Cerebellar cortex (tissue), 1 donor: ENCODE results near the gene SIGLEC7.

ENCODE experiments used
- DNase-seq: peaks from one replicate; pipeline ENCODE4 v3.0.0-alpha.2; 2015; ENCODE audit warnings: low spot score

The SIGLEC7 gene

DNA sequence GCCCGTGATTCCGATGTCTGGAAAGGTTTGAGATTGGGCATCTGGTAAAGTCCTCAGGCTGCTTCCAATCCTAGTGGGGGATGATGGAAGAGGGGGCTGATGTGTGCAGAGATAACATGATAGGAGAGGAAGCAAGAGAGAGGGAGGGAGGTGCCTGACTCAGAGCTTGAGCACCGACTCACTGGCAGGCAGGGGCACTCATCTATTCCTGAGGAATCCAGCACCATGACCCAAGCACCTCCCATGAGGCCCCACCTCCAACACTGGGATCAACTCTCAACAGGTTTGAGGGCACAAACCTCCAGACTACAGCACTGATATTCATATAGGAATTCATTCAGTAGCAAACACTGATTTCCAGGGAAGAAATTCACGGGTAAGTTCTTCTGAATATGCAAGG, 23.0 kb upstream of the SIGLEC7 start:
- DNase-seq: no peak

DNA sequence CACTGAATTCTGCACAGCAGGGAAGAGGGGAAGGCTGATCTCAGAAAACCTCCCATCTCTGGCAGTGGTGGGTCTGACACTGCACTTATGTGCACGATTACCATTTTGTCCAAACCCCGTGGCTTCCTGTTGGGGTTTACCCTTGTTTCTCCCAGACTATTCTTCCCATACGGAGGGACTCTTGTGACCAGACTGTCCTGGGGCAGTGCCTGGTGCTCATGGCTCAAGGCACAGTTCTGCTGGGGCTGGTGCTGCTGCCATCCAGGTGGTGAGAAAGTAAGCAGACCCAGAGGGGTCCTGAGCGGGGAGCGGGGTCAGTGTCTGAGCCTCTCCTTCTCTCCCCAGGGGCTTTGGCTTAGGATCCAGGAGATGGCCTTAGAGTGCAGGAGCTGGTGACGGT, 22.5 kb upstream of the SIGLEC7 start:
- DNase-seq: no peak

DNA sequence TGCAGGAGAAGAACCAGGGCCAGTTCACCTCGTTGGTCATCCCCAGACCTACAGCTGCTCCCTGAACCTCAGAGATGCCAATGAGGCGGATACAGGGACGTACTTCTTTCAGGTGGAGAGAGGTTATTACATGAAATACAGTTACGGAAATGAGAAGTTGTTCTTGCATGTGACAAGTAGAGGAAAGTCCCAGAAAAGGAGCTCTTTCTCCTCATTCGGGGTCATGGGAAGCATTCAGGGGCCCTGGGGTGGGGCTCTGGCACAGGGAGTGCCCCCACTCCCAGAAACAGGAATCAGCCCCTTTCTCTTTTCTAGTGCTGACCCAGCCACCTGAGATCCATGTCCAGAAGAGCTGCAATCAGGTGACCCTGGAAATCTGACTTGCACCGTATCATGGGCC, 21.9 kb upstream of the SIGLEC7 start:
- no peak for DNase-seq

DNA sequence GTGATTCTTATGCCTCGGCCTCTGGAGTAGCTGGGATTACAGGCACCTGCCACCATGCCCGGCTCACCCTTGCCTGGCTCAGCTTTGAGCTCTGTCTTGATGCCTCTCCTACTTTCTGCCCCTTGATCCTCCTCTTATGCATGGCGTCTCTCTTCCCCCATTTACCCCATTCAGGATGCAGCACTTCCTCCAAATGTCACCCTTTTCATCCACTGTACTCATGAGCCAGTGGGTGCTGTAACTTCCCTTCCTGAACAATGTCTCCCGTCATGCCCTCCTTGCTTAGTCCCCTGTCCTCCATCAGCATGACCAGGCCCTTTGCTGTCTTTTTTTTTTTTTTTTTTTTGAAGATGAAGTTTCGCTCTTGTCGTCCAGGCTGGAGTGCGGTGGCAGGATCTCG, 20.8 kb upstream of the SIGLEC7 start:
- no peak for DNase-seq

DNA sequence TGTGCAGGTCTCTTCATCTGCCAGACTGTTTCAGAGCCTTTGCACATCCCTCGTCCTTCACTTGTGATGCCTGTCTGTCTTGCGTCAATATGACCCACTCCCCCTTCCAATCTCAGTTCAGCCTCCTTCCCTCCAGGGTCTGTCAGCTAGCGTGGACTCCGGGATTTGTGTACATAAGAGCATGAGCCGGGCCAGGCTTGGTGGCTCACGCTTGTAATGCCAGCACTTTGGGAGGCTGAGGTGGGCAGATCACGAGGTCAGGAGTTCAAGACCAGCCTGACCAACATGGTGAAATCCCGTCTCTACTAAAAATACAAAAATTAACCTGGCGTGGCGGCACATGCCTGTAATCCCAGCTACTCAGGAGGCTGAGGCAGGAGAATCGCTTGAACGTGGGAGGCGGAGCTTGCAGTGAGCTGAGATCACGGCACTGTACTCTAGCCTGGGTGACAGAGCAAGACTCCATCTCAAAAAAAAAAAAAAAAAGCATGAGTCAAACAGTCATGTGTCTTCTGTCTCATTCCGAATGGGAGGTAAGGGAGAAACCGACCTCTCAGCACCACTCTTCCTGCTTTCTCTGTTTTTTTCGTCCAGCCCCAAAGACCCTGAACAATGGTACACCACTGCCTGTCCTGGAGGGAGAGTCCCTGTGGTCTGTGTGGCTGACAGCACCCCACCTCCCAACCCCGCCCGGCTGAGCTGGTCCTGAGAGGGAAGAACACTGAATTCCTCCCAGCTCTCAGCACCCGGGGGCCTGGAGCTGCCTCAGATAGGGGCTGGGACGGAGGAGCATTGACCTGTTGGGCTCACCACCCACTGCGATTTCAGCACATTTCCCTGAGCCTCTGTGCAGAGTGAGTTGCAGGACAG, 19.8 kb upstream of the SIGLEC7 start:
- DNase-seq: no peak

DNA sequence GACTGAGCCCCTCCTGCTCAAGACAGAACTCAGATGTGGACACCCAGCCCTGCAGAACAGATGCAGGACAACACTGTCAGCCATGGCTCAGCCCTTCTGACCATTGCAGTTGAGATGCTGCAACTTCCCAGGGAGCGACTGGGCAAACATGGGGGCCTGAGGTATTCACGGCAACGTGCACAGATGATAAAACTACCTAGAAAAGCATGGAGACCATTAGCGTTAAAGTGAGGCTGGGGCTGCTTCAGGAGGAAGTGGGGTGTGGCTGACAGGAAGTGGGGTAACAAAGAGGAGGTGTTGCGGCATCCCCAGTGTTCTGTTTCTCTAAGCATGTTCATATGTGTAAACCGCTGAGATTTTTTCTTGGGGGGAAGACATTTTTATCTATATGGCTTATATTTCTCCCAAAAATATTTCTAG, 18.7 kb upstream of the SIGLEC7 start:
- no peak for DNase-seq

DNA sequence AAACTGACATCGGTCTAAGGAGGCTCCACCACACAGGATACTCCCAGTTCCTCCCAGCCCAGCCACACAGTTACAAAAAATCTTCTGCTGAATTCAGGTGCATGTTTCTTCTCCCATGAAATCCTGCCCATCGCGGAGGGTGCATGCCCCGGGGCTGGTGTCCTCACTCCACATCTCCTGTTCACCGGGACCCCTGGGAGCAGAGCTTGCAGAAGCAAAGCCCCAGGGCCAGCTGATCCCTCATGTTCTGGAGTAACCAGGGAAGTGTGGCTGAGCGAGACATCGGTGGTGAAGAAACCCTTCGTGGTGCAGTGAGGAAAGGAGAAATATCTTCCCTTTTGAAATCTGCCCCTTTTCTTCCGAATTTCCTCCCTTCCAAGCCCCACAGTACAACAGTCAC, 18.3 kb upstream of the SIGLEC7 start:
- no peak for DNase-seq

DNA sequence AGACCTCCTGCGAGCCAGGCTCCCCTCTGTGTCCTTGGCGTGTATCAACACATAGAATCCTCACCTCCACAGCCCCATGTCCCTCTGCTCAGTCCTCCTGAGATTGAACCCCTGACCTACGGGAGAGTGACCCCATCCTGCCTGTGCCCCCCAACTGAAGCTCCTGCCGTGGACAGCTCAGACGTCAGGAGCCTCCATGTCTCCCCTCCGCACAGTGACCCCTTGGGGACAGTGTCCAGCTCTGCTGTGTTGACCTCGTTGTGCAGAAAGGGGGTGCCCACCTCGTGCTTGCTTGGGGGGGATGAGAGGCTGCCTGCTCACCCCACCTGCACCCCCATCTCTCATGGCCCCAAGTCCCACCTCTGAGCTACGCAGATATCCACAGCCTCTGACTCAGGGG, 17.9 kb upstream of the SIGLEC7 start:
- no peak for DNase-seq

DNA sequence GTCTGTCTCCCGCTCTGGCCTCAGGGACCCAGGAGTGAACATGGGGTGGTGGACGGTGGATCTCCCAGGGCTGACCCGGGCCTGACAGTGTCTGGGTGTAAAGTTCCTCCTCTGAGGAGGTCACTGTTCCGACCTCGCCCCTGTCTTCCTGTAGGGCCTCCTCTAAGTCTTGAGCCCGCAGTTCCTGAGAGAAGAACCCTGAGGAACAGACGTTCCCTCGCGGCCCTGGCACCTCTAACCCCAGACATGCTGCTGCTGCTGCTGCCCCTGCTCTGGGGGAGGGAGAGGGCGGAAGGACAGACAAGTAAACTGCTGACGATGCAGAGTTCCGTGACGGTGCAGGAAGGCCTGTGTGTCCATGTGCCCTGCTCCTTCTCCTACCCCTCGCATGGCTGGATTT, 17.4 kb upstream of the SIGLEC7 start, which contains the start of gene SIGLEC9:
Gene SIGLEC9, plus strand, starts transcription at position 178 of the 400 bp plus-strand sequence. Its CDS starts 69 bp downstream, at position 247.
- no peak for DNase-seq

DNA sequence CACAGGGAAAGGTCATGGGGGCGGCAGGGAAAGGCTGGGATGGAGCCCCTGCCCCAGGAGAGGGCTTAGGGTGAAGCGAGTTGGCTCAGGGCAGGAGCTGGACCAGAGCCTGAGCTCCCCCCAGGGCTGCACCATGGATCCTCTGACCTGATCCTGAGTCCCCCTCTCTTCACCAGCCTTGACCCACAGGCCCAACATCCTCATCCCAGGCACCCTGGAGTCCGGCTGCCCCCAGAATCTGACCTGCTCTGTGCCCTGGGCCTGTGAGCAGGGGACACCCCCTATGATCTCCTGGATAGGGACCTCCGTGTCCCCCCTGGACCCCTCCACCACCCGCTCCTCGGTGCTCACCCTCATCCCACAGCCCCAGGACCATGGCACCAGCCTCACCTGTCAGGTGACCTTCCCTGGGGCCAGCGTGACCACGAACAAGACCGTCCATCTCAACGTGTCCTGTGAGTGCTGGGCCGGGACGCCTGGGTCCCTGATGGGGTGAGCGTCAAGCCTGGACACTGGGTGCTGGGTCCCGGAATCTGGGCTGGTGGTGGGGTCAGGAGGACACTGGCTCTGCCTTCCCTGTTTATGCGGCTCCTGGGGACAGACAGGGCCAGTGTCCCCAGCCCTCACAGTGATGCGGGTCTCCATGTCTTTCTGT, 16.6 kb upstream of the SIGLEC7 start:
- DNase-seq: no peak

DNA sequence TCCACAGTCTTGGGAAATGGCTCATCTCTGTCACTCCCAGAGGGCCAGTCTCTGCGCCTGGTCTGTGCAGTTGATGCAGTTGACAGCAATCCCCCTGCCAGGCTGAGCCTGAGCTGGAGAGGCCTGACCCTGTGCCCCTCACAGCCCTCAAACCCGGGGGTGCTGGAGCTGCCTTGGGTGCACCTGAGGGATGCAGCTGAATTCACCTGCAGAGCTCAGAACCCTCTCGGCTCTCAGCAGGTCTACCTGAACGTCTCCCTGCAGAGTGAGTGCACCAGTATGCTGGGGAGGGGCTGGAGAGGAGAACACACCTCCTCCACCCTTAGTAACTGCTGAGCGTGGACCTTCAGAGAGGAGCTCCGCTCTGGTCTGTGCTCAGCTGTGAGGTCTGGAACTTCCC, 15.1 kb upstream of the SIGLEC7 start:
- no peak for DNase-seq

DNA sequence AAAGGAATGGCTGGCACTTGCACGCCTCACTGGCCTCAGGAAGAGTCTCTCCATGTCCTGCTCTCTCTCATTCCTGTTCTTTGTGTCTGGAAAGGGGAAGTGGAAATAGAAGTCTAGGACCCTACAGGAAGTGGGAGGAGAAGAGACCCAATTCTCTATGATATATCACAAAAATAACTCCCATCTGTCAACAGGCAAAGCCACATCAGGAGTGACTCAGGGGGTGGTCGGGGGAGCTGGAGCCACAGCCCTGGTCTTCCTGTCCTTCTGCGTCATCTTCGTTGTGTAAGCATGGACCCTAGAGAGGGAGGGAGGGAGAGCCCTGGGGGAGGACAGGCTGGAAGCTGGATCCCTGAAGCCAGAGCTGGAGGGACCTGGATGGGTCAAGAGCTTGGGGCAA, 14.3 kb upstream of the SIGLEC7 start:
- no peak for DNase-seq

DNA sequence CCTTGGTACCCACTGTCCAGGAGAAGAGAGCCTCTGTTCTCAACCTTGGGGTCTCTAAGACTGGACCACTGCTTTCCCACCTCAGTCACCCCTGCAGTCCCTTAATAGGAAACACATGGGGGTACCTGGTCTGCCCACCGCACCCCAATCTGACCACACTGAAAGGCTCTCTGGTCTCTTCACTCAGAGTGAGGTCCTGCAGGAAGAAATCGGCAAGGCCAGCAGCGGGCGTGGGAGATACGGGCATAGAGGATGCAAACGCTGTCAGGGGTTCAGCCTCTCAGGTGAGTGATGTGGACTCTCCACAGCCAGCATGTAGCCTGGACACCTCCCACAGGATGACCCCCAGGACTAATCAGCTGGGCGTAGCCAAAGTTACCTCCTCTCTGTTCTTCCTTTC, 13.9 kb upstream of the SIGLEC7 start:
- DNase-seq: no peak

DNA sequence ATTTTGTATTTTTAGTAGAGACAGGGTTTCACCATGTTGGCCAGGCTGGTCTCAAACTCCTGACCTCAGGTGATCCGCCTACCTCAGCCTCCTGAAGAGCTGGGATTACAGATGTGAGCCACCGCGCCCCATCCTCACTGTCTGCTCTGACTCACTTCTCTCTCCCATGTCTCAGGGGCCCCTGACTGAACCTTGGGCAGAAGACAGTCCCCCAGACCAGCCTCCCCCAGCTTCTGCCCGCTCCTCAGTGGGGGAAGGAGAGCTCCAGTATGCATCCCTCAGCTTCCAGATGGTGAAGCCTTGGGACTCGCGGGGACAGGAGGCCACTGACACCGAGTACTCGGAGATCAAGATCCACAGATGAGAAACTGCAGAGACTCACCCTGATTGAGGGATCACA, 12.4 kb upstream of the SIGLEC7 start:
- no peak for DNase-seq

DNA sequence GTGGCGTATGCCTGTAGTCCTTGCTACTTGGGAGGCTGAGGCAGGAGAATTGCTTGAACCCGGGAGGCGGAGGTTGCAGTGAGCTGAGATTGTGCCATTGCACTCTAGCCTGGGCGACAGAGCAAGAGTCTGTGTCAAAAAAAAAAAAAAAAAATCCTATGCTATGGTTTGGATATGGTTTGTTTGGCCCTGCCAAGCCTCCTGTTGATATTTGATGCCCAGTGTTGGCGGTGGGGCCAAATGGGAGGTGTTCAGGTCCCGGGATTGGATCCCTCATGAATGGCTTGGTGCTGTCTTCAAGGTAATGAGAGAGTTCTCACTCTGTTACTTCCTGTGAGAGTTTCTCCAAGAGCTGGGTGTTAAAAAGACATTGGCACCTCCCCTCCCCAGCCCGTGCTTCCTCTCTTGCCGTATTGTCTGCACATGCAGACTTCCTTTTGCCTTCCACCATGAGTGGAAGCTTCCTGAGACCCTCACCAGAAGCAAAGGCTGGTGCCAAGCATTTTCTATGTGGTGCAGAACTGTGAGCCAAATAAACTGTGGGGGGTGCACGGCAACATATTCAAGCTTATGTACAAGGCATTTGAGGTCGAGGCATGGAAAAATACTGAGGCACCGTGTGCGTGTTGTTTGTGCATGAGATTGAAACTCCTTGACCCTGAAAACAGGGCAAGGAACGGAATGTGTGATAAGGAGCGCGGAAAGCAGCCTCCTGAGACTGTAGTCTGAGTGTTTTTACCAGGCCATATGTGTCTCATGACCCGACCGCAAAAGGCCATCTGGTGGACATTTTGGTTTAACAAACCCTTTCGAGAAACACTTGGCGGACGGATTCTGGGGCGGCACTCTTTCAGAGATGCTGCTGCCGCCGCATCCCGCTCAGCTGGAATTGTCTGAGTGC, 10.1 kb upstream of the SIGLEC7 start:
- DNase-seq: peak; percentile 75

DNA sequence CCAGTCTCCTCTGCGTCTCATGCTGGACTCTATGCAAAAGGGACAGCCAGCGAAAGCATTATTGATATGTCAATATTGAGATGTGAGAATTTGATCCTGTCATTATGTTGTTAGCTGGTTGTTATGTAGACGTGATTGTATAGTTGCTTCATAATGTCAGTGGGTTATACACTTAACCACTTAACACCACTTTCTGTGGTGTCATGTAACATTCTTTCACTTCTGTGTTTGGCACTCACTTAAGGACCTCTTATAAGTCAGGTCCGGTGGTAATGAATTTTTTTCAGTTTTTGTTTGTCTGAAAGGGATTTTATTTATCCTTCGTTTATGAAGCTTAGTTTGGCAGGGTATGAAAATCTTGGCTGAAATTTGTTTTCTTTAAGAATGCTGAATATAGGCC, 7.1 kb upstream of the SIGLEC7 start:
- DNase-seq: no peak

DNA sequence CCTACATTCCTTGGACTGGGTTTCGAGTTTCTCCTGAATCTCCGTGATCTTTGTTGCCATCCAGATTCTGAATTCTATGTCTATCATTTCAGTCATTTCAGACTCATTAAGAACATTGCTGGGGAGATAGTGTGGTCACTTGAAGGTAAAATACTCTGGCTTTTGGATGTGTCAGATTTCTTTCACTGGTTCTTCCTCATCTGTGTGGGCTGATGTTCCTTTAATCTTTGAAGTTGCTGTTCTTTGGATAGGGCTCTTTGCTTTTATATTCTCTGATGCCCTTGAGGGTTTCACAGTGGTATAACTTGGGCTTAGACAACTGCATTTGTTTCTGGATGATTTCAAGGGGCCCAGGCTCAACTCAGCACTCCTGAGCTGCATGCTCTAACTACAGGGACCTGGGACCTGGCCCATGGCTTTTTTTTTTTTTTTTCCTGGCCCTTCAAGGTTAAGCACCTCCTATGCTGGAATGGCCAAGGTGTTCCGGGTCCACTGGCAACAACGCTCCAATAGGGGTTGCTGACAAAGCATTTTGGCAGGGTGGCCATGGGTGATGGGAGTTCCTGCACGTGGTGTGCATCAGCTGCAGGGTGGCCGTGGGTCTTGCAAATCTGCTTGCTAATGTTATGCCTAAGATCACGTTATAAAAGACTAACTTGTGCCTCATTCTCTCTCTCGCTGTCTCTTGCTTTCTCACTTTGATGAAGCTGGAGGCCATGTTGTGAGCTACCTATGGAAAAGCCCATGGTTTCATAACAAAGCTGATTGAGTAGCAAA, 5.9 kb upstream of the SIGLEC7 start:
- no peak for DNase-seq

DNA sequence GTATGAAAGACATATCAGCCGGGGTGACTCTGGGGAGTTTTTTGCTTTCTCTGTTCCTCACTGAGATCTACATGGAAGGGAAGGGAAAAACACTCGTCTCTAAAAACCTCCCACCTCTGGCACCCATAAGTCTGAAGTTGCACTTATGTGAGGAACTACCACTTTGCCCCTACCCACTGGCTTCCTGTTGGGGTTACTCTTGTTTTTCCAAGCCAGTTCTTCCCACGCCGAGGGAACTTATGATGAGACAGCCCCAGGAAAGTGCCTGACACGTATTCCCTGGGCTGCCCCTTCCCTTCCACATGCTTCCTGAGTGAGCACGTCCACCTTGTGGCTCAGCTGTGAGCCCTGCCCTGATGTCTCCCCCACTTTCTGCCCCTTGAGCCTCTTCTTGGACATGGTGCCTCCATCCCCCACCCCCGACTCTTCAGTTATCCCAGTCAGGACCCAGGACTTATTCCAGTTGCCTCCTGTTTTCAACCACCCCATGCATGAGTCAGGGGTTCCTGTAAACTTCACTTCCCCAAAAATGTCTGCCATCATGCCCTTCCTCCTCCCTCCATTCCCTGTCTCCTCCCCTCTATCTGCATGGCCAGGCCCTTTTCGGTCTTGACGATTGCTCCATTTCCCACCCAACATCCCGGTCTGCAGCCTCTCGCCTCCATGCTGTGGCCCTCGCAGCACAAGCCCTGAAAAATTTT, 5.1 kb upstream of the SIGLEC7 start:
- no peak for DNase-seq

DNA sequence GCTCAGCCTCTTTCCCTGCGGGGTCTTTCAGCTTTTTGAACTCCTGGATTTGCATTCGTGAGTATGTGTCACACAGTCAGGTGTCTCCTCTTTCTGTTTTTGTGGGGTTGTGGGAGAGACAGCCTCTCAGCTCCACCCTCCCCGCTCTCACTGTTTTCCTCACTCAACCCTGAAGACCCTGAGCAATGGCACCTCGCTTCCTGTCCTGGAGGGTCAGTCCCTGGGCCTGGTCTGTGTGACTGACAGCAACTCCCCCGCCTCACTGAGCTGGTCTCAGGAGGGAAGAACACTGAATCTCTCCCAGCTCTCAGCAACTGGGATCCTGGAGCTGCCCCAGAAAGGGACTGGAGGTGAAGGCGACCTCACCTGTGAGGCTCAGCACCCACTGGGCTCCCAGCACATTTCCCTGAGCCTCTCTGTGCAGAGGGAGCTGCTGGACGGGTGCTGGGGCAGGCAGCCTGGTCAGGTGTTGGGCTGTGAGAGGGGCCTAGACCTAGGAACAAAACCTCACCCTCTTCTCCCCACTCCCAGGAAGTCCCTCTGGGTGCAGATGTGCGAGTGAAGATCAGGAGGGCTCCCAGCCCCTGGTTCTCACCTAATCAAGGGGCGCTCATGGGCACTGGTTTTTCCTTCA, 4.2 kb upstream of the SIGLEC7 start:
- no peak for DNase-seq

DNA sequence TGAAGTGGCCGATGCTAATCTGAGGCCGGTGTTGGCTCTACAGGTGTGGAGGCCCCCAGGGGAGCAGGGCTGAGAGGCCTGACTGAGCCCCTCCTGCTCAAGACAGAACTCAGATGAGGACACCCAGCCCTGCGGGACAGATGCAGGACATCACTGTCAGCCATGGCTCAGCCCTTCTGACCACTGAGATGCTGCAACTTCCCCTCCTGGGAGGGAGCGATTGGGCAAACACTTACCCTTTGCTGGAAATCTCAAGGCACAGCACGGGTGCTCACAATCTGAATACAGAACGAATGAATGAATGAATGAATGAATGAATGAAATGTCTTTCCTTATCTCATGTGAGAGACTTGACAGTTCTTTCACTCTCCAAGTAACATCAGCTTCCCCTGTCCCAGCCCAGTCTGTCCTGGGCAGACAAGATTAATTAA, 3.5 kb upstream of the SIGLEC7 start:
- no peak for DNase-seq
